ENCODE data around the gene KIAA0825.

Gene KIAA0825

GRCh38 chr5:94508461-94509148 is 109.8 kb downstream of the KIAA0825 start:
- DNase-seq = no peak

- DNase-seq = no peak
These were observed 112.9 kb downstream of the KIAA0825 start for GRCh38 chr5:94505327-94506068.

GRCh38 chr5:94503677-94504076 is 114.7 kb downstream of the KIAA0825 start:
- DNase-seq = no peak

DNA sequence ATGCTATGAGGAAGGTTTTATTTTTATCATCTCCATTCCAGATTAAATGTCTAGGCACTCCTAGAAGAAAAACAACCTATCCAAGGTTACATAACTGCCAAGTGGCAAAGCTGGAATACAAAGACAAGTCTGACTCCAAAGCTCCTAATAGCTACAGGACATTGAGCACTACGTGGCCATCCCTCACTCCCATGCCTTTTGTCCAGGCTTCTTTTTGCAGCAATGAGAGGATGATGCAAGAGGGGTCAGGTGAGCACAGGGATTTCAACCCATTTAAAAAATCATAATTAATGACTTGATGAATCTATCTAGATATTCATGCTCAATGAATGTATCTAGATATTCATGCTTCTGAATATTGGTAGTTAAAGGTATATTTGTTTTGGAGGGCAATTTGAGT is 117.0 kb downstream of the KIAA0825 start:
- DNase-seq = no peak

DNA sequence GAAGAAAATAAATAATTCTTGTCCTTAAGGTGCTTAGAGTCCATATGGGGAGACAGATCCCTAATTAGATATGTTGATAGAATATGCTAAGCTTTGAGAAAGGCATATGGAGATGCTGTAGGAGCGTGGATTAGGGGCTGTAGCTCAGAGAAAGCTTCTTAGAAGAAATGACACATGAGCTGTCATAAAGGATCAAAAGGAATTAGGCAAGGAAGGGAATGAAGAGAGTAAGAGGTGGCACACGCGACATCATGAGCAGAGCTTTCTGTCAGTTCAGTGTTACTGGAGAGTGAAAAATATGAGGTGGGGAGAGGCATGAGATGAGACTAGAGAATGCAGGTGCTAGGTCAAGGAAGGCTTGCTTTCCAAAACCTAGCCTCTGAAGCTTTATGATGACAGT is 118.6 kb downstream of the KIAA0825 start:
- no peak for DNase-seq

DNA sequence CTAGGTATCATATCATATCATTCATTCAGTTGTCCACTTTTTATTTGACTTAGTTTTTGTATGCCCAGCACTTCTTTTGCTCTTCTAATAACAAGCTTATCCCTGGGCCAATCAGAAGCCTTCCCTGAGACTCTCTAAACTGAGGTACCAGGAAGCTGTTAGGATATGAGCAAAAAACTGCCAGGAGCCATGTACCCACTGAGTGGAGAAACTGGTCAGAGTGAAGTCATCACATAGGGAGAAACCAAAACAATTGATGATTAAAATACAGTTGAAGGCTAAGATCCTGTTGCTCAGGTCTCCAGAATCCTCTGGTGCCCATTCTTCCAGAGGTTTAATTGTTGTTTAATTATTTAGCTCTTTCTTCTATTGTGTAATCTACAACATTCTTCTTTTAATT is 120.2 kb downstream of the KIAA0825 start:
- DNase-seq = no peak

DNA sequence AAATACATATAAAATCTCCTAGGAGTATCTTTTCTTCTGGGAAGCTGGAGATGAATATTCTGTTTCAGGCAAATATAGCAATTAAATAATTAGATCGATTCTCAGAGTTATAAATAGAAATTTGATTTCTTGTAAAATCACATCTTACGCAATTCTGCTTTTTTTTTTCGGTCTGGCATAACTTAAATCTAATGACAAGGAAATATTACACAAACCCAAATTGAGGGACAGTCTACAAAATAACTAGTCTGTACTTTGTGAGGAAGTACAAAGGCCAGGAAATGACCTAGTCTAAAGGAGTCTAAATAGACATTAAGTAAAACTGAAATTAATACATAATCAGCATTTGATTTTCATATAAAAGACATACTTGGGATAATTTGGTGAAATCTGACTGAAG is 133.3 kb downstream of the KIAA0825 start:
- DNase-seq = no peak

GRCh38 chr5:94481059-94481458 is 137.3 kb downstream of the KIAA0825 start:
- no peak for DNase-seq

DNA sequence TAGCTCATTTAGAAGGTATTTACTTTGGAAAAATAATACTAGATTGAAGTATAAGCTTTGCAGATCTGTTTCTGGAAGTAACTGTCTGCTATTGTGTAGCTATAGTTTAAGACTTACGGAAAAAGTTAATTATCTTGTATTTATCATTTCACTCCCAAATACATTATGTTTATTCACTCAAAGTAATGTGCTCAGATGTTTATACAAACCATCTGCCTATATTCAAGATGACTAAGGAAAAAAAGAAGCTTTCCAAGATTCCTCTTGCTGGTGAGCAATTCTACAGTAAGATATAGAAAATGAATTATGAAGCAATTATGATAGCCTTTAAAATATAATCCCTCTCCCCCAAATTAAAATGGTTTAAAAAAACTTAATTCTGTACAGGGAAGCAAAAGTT is 137.9 kb downstream of the KIAA0825 start:
- no peak for DNase-seq

DNA sequence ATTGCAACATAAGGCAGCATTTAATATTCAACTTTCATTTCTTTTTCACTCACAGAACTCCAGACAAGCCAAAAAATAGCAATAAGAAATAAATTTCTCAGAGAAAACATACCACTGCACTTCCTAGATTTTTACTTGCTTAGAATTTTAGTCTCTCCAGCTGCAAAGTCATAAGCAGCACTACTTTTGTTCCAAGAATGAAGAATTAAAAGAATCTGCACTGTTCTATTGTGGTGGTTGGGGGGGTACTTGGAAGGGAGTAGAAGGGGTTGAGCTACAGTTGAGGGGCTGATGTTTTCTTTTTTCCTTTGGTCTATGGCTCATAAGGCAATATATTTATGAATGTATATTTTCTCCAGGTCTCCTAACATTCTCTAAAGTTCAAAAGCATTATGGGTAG is 144.5 kb downstream of the KIAA0825 start:
- no peak for DNase-seq

- no peak for DNase-seq
These were observed 146.9 kb downstream of the KIAA0825 start for GRCh38 chr5:94471521-94471920.

DNA sequence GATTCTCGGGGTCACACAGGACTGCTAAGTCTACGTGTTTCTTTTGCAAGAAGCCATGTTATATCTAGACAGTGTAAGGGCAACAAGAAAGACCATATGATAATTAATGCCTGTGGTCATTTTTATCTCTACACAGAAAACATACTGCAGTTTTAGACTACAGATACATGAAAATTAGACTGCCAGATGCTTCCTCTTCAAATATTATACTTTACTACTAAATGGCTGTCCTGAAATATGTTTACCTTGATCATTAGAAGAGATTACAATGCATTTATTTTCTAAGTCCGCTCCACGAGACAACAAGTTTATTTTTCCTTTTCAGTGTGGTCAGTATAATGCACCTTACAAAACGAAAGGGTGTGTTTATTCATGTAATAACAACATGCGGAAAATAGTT is 147.6 kb downstream of the KIAA0825 start:
- DNase-seq = no peak

GRCh38 chr5:94469894-94470329 is 148.5 kb downstream of the KIAA0825 start:
- no peak for DNase-seq

GRCh38 chr5:94467954-94468930 is 150.2 kb downstream of the KIAA0825 start:
- no peak for DNase-seq

- no peak for DNase-seq
These were observed 151.0 kb downstream of the KIAA0825 start for GRCh38 chr5:94467346-94467953.

DNA sequence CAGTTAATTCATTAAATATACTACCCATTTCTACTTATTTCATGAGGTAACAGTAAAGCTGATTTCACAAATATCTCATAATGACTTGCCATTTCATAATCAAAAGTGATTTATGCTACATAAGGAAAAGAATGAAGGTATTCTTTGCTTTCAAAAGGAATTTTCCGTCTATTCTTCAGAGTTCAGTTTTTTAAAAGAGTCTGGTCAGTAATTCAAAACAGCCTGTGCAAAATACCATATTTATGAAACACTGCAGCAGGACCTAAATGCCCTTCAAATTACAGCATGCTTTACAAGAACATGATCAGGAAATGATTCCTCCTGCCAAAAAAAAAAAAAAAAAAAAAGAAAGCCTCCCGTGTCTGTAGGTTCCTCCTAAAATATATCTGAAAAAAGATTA is 154.7 kb downstream of the KIAA0825 start:
- no peak for DNase-seq

DNA sequence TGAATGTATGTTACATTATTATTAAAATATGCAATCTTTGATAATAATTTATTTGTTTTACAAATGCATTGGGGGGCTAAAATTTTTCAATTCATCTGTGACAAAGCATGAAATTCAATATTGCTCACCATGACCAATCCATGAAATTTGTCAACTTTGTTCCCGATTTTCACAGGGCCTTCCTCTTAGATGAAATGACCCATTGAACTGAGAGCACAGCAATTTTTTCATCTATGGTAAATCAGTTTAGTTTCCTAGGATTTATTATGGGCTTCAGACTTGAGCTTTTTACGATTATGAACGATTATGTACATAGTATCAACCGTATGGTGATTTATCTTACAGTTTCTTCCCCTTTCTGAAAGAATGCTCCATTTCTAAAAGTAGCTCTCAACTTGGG is 157.3 kb downstream of the KIAA0825 start:
- DNase-seq = no peak

DNA sequence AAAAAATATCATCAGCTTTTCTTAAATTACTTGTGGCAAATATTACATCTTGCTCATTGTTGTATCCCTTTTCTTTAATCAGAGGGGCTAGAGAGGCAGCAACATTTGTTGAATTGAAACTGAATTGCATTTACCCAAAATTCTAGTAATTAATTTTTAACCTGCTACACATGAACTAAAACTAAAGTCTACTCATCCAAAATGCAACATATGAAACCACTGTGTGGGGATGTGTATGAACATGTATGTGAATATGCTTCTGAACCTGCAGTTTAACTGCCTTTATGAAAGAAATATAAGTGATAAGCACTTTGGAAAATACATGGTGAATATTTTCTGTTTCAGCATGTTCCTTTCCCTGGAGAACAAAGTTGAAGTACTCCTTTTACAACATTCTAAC is 158.5 kb downstream of the KIAA0825 start:
- no peak for DNase-seq

- no peak for DNase-seq
These were observed 160.6 kb downstream of the KIAA0825 start for GRCh38 chr5:94457788-94458187.

- no peak for DNase-seq
These were observed 172.7 kb downstream of the KIAA0825 start for GRCh38 chr5:94445726-94446125.

DNA sequence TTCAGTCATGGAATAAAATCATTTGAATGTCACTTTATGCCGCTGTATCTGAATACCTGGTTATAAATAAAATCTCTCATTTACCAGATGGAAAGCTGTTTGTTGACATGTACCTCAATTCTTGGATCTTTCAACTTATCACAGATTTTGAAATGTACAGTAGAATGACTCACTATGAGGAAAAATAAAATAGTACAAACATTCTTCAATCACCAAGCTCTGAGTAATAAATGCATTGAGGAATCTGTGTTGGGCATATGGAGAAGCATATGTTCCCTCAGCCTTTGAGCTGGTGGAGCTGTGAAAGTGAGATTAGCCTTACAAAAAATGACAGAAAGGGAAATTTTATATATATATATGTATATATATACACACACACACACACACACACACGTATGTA is 175.4 kb downstream of the KIAA0825 start:
- no peak for DNase-seq

- no peak for DNase-seq
These were observed 176.3 kb downstream of the KIAA0825 start for GRCh38 chr5:94442076-94442475.

DNA sequence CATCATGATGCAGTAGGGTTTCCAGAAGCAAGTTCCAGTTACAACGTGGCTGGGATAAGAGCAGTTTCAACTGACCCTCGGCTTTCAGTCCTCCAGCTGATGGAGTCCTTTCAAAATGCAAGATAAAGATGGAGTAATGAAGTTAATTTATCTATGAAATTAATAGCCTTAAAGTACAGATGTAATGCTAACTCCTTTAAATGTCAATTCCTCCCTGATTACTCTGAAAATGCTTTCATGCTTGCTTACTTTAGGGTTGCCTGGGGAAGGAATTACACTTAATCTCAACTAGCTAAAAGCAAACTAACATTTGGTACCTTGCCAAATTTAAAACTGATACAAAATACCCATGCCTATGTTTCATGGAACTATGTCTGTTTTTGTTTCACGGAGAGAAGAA is 178.4 kb downstream of the KIAA0825 start:
- DNase-seq = no peak

Measured in islet precursor cell (in vitro differentiated cells).